COR-L47 (cell line): Measurements from ENCODE around the gene COL6A2.

ENCODE experiments used
- DNase-seq: peaks from one replicate; lab custom pipeline; 2025; lab: John Stamatoyannopoulos, UW

The COL6A2 gene

GRCh38 chr21:46114963-46115362, 17.1 kb downstream of the COL6A2 start:
- DNase-seq = no peak

GRCh38 chr21:46115441-46116188, 17.7 kb downstream of the COL6A2 start:
- no peak for DNase-seq

- no peak for DNase-seq
Observed at GRCh38 chr21:46116189-46116775, 18.4 kb downstream of the COL6A2 start.

- DNase-seq = no peak
Observed at GRCh38 chr21:46116776-46117585, 19.1 kb downstream of the COL6A2 start.

- no peak for DNase-seq
Observed at GRCh38 chr21:46117586-46118315, 19.8 kb downstream of the COL6A2 start.

- DNase-seq = no peak
Observed at GRCh38 chr21:46118316-46119143, 20.6 kb downstream of the COL6A2 start.

GRCh38 chr21:46119144-46119636, 21.3 kb downstream of the COL6A2 start:
- no peak for DNase-seq

GRCh38 chr21:46119637-46120271, 21.8 kb downstream of the COL6A2 start:
- no peak for DNase-seq

GRCh38 chr21:46120301-46121285, 22.7 kb downstream of the COL6A2 start:
- no peak for DNase-seq

GRCh38 chr21:46121286-46122221, 23.6 kb downstream of the COL6A2 start:
- DNase-seq = no peak

GRCh38 chr21:46122237-46122671, 24.3 kb downstream of the COL6A2 start:
- no peak for DNase-seq

- no peak for DNase-seq
Observed at GRCh38 chr21:46122758-46123683, 25.1 kb downstream of the COL6A2 start.

GRCh38 chr21:46124083-46124925, 26.4 kb downstream of the COL6A2 start:
- no peak for DNase-seq

- no peak for DNase-seq
Observed at GRCh38 chr21:46124926-46125845, 27.3 kb downstream of the COL6A2 start.

GRCh38 chr21:46125846-46126301, 28.0 kb downstream of the COL6A2 start:
- no peak for DNase-seq
